H1 (cell line): ENCODE results near the gene MLPH. TPM values are rescaled to one million over a fixed set of nuclear protein-coding genes. Genes with fewer than 3 reads are reported as not detected.
A peak's percentile ranks its signal among the peaks of the same experiment; 100 is the strongest.

Source experiments
- ASH2L ChIP-seq: fragments of 200-600, 300-600 bp; sonication (generic); IDR thresholded peaks from one replicate; pipeline ENCODE4 v1.7.1; 2017; ENCODE audit warnings: low read length
- CHD1 ChIP-seq: IDR thresholded peaks from 2 replicates; pipeline ENCODE4 v1.6.1; 2012; ENCODE audit warnings: low read depth, low read length, improper control_type of control experiment
- CHD2 ChIP-seq: IDR thresholded peaks from 2 replicates; pipeline ENCODE4 v1.6.1; 2012; ENCODE audit warnings: low read length, improper control_type of control experiment
- CTCF ChIP-seq, 3 experiments: IDR thresholded peaks; 1 replicate in 2 of 3; 2 replicates in 1 of 3; pipeline versions ENCODE4 v1.5.1 to v1.6.1; 2011; ENCODE audit warnings: low read length in 3 of 3, mild to moderate bottlenecking in 3 of 3, inconsistent platforms in 2 of 3, low read depth in 1 of 3, moderate library complexity in 1 of 3; ENCODE audit not compliant: insufficient read depth in 1 of 3; ENCODE audit errors: control extremely low read depth in 1 of 3
- EGR1 ChIP-seq: IDR thresholded peaks from 2 replicates; pipeline ENCODE4 v1.6.1; 2011; ENCODE audit warnings: low read depth, low read length, borderline replicate concordance
- EP300 ChIP-seq, 2 experiments: IDR thresholded peaks; 1 replicate in 1 of 2; 2 replicates in 1 of 2; pipeline ENCODE4 v1.6.1; 2011 to 2012; ENCODE audit warnings: low read depth in 2 of 2, low read length in 2 of 2, mild to moderate bottlenecking in 2 of 2, borderline replicate concordance in 1 of 2, inconsistent platforms in 1 of 2, moderate library complexity in 1 of 2
- HDAC2 ChIP-seq, 2 experiments: fragments of 300-600 bp in 1 of 2; sonication (generic) in 1 of 2; IDR thresholded peaks; 2 replicates each; pipeline ENCODE4 v1.6.1; 2011 to 2012; ENCODE audit warnings: low read depth in 2 of 2, low read length in 2 of 2, mild to moderate bottlenecking in 2 of 2, moderate library complexity in 2 of 2, borderline replicate concordance in 1 of 2, inconsistent platforms in 1 of 2
- HDAC6 ChIP-seq: IDR thresholded peaks from one replicate; pipeline ENCODE4 v1.7.1; 2012; ENCODE audit warnings: low read depth, mild to moderate bottlenecking, inconsistent platforms, low read length, moderate library complexity
- KDM5A ChIP-seq: fragments of 200-600 bp; IDR thresholded peaks from 2 replicates; pipeline ENCODE4 v1.7.1; 2012; ENCODE audit warnings: mild to moderate bottlenecking, low read length, inconsistent platforms, mixed read lengths
- RAD21 ChIP-seq, 2 experiments: IDR thresholded peaks in 1 of 2; conservative IDR thresholded peaks in 1 of 2; 2 replicates each; pipeline ENCODE4 v1.6.1; 2011; ENCODE audit warnings: low read depth in 2 of 2, low read length in 2 of 2, improper control_type of control experiment in 1 of 2, inconsistent platforms in 1 of 2, mild to moderate bottlenecking in 1 of 2, moderate library complexity in 1 of 2
- RFX5 ChIP-seq: IDR thresholded peaks from 2 replicates; pipeline ENCODE4 v1.6.1; 2011; ENCODE audit warnings: low read depth, low read length, improper control_type of control experiment, borderline replicate concordance
- RNF2 ChIP-seq: fragments of 200-900, 300-1000 bp; sonication (generic); IDR thresholded peaks from 2 replicates; pipeline ENCODE4 v1.7.1; 2016; ENCODE audit warnings: borderline replicate concordance, low read depth, mild to moderate bottlenecking, antibody characterized with exemption, low read length; ENCODE audit not compliant: poor library complexity, severe bottlenecking; ENCODE audit errors: missing control alignments
- RXRA ChIP-seq: IDR thresholded peaks from 2 replicates; pipeline ENCODE4 v1.6.1; 2011; ENCODE audit warnings: low read depth, mild to moderate bottlenecking, low read length, moderate library complexity; ENCODE audit not compliant: insufficient read depth
- SIX5 ChIP-seq: IDR thresholded peaks from 2 replicates; pipeline ENCODE4 v1.6.1; 2011; ENCODE audit warnings: mild to moderate bottlenecking, low read depth, low read length
- SP1 ChIP-seq: IDR thresholded peaks from 2 replicates; pipeline ENCODE4 v1.6.1; 2011; ENCODE audit warnings: low read depth, low read length
- TCF12 ChIP-seq: IDR thresholded peaks from 2 replicates; pipeline ENCODE4 v1.6.1; 2011; ENCODE audit warnings: low read depth, mild to moderate bottlenecking, low read length
- YY1 ChIP-seq: IDR thresholded peaks from 2 replicates; pipeline ENCODE4 v1.6.1; 2011; ENCODE audit warnings: low read depth, mild to moderate bottlenecking, low read length
- ZNF274 ChIP-seq: IDR thresholded peaks from 2 replicates; pipeline ENCODE4 v1.7.0; 2012; ENCODE audit warnings: low read length, borderline replicate concordance; ENCODE audit errors: extremely low read depth
- polyA plus RNA-seq, 7 experiments: library from polyadenylated mRNA; depleted of rRNA in 3 of 7; stranded (reverse) in 5 of 7; unstranded in 2 of 7; fragments of >200 nt in 5 of 7; fragments of 200-250 nt in 2 of 7; gene quantifications; 1 replicate in 5 of 7; 2 replicates in 1 of 7; 4 replicates in 1 of 7; pipeline versions ENCODE4 v1.2.1 to v1.2.3, GENCODE V29; 2011 to 2013; ENCODE audit warnings: missing spikeins in 2 of 7, mixed read lengths in 2 of 7
- total RNA-seq: library from RNA; stranded (reverse); fragmentation: NEBNext Ultra II Directional; extraction: Animal tissue kit (Norgen Biotek cat#: 25700); gene quantifications from 2 replicates; pipeline ENCODE4 v1.2.1, GENCODE V29; 2021

MLPH gene
- total and polyA plus RNA-seq, 2 of the 8 experiments (the other 6 are each of a cell fraction or from before 2014, with no cell fraction given): 12.7 to 17.0 TPM

DNA sequence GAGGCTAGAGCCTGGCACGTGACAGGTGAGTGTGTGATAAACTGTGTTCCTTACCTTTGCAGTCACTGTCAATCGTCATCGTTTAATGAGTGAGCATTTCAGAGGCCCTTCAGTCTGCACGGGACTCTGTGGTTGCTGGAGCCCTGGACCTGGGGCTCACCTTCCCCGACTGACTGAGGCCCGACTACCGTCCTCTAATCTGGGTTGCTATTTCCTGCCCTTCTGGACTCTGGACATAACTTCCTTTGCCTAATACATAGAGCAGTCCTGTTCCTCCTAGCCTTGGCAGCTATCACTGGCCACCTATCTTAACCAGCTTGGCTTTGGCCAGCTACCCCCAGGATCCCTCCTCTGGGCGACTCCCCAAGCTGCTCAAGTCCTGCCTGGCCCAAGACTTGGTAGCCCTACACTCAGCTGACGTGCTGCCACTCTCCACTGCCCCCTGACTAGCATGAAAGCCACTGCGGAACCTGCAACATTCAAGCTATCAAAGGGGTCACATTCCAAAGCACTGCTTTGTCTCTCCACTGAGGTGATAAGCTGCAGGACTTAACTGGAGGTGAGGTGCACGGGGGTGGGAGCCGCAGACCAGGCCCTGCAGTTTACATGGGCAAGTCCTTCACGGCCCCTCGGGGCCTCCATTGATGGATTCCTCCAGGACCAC lies 114.5 kb downstream of the MLPH start (continued):
- TF ChIP-seq RNF2: no peak
- TF ChIP-seq HDAC2 (IDR thresholded peaks at IDR 0.05; ENCODE audit: borderline replicate concordance in 1 of 2, low read depth in 2 of 2, low read length in 2 of 2): no peak
- TF ChIP-seq RAD21 (IDR thresholded peaks at IDR 0.05 in 1 of 2, conservative IDR thresholded peaks at IDR 0.05 in 1 of 2; ENCODE audit: low read depth in 2 of 2, low read length in 2 of 2): peak; percentile 35 to 57
- TF ChIP-seq CTCF (IDR thresholded peaks at IDR 0.05; ENCODE audit: control extremely low read depth in 1 of 3, insufficient read depth in 1 of 3, low read depth in 1 of 3, low read length in 3 of 3): peak in 2 of 3 experiments; percentile 41 to 65; a peak in 2 of 4 replicates
- TF ChIP-seq CHD2: no peak
- no peak for TF ChIP-seq TCF12
- no peak for TF ChIP-seq ZNF274
- no peak for TF ChIP-seq EGR1
- TF ChIP-seq SP1: no peak
- no peak for TF ChIP-seq CHD1
- no peak for TF ChIP-seq HDAC6
- TF ChIP-seq RFX5: no peak
- TF ChIP-seq RXRA: no peak
- TF ChIP-seq EP300 (IDR thresholded peaks at IDR 0.05; ENCODE audit: borderline replicate concordance in 1 of 2, low read depth in 2 of 2, low read length in 2 of 2): no peak
- no peak for TF ChIP-seq KDM5A
- TF ChIP-seq SIX5: no peak
- no peak for TF ChIP-seq YY1
- TF ChIP-seq ASH2L: no peak
